Activated CD8-positive, alpha-beta memory T cell treated with anti-CD3 and anti-CD28 coated beads, Interleukin-2, amount 10 ng/mL, durations not matched to agents 7 days and 5 days (primary cell): ENCODE results near the gene CDKN1C. TPM values are rescaled to one million over a fixed set of nuclear protein-coding genes. Genes with fewer than 3 reads are reported as not detected.
A peak's percentile ranks its signal among the peaks of the same experiment; 100 is the strongest.

Source experiments
- ATAC-seq: fragments of 150-1000 bp; cut with Tn5 transposase; one replicate; pipeline ENCODE4 v1.10.0; 2021; ENCODE audit warnings: moderate library complexity
- CTCF ChIA-PET: fragments of 350-600 bp; sonication (Branson Sonifier 250); formaldehyde crosslinking; loops from one replicate; lab custom pipeline; 2021; ENCODE audit warnings: antibody characterized with exemption; lab: Charles Lee
- DNase-seq: peaks from one replicate; pipeline ENCODE4 v3.0.0-alpha.2; 2020
- H3K27ac Mint-ChIP-seq: one replicate; pipeline ENCODE4 v1.8.0; 2021; ENCODE audit warnings: mild to moderate bottlenecking, mixed read lengths
- H3K27me3 Mint-ChIP-seq: one replicate; pipeline ENCODE4 v1.8.0; 2021; ENCODE audit warnings: mixed read lengths
- H3K36me3 Mint-ChIP-seq: one replicate; pipeline ENCODE4 v1.8.0; 2021; ENCODE audit warnings: mild to moderate bottlenecking, mixed read lengths
- H3K4me1 Mint-ChIP-seq: one replicate; pipeline ENCODE4 v1.8.0; 2021; ENCODE audit warnings: mixed read lengths
- H3K4me3 Mint-ChIP-seq: one replicate; pipeline ENCODE4 v1.8.0; 2021; ENCODE audit warnings: mild to moderate bottlenecking, moderate library complexity, mixed read lengths
- H3K9me3 Mint-ChIP-seq: one replicate; pipeline ENCODE4 v1.8.0; 2022; ENCODE audit warnings: low read depth, mixed read lengths
- total RNA-seq, 2 experiments: library from RNA; stranded (reverse); gene quantifications; one replicate each; pipeline ENCODE4 v1.2.3, GENCODE V29; 2021

Gene CDKN1C
- total RNA-seq, 2 experiments from 2014 or later = 0.44 to 0.87 TPM

DNA sequence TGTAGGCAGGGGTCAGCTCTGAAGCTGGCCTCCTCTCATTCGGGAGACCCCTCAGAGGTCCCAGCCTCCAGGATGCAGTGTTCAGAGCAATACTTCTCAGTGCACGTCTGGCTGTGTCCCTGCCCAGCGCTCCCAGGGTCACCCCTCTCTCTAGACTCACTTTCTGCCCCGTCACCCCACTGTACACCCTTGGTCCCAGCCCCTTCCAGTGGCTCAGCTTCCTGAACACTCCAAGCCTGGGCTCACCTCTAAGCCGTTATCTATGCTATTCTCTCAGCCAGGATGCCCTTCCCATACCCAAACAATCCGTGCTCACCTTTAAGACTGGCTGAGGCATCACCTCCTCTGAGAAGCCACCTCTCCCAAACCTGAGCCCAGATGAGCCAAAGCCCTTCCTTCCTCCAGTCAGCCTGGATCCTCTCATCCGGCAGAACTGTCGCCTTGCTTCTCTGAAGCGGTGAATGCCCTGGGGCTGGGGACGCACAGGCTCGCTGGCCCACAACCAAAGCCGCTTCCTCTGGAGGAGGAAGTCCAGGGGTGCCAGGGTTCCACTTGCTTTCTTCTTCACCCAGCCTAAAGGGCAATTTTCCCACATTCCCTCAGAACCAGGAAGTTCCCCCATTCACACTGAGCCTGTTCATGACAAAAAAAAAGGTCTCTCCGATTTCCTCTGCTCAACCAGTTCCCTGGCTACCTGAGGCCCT is 13.7 kb upstream of the CDKN1C start:
- CTCF ChIA-PET = interaction anchor here (1.1 to 1.9 kb wide), 6 partner anchors 11 to 366 kb away, joined by 3 to 14 read pairs (median 5); partner anchors contain the start of gene CDKN1C
- H3K36me3 Mint-ChIP-seq = no peaks in the 10 kb centered on the region
- H3K27me3 Mint-ChIP-seq = peaks cover 3% of the 10 kb centered on the region
- H3K27ac Mint-ChIP-seq = peak overlapping the region; percentile 93
- no peak overlapping the region for H3K4me3 Mint-ChIP-seq
- ATAC-seq (no peak), DNase-seq (no peak)
- no peaks in the 10 kb centered on the region for H3K9me3 Mint-ChIP-seq
- peaks cover 36% of the 10 kb centered on the region for H3K4me1 Mint-ChIP-seq

- H3K4me3 Mint-ChIP-seq = peak overlapping the region; percentile 63
- DNase-seq (peak; percentile 89), ATAC-seq (peak; percentile 68)
- peaks cover 32% of the 10 kb centered on the region for H3K4me1 Mint-ChIP-seq
- H3K27me3 Mint-ChIP-seq = peaks cover 3% of the 10 kb centered on the region
- peak overlapping the region; percentile 93 for H3K27ac Mint-ChIP-seq
- H3K9me3 Mint-ChIP-seq = no peaks in the 10 kb centered on the region
- CTCF ChIA-PET = interaction anchor here (1.1 to 1.9 kb wide), 6 partner anchors 10 to 366 kb away, joined by 3 to 14 read pairs (median 5); partner anchors contain the start of gene CDKN1C
- H3K36me3 Mint-ChIP-seq = no peaks in the 10 kb centered on the region
Observed at GRCh38 chr11:2898366-2899079, 12.9 kb upstream of the CDKN1C start.

- no peak for DNase-seq
- Mint-ChIP-seq H3K27me3 (peaks cover 3% of the 10 kb centered on the region), H3K36me3 (no peaks in the 10 kb centered on the region), H3K4me1 (peaks cover 39% of the 10 kb centered on the region), H3K4me3 (no peak overlapping the region), H3K9me3 (no peaks in the 10 kb centered on the region), H3K27ac (no peak overlapping the region)
- CTCF ChIA-PET = interaction anchor here (0.8 kb wide), 1 partner anchor 364 kb away, joined by 3 read pairs; no protein-coding TSS in a partner anchor
- ATAC-seq = no peak
Observed at GRCh38 chr11:2897048-2897447, 11.5 kb upstream of the CDKN1C start.

DNA sequence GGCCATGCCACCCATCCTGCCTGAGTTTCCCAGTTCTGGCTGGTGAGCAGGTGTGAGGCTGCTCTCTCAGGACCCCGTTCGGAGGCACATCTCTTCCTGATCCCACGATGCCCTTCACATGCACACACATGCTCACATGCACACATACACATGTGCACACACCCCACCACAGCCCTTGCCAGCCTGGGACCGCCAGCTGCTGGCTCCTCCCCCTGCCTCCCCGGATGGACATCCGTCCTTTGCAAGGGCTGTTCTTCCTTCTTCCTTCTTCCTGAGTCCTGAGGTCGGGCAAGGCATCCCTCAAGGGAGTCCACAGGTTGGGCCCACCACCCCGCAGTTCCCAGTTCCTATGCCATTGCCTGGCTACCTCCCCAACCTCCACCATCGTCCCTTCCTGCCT is 10.5 kb upstream of the CDKN1C start:
- no peak overlapping the region for H3K4me3 Mint-ChIP-seq
- H3K27me3 Mint-ChIP-seq = peaks cover 3% of the 10 kb centered on the region
- H3K27ac Mint-ChIP-seq = no peak overlapping the region
- CTCF ChIA-PET = interaction anchor here (0.7 to 13.8 kb wide), 5 partner anchors 33 to 475 kb away, joined by 3 to 471 read pairs (median 3); partner anchors contain the start of gene PHLDA2
- H3K36me3 Mint-ChIP-seq = no peaks in the 10 kb centered on the region
- no peak for DNase-seq
- peaks cover 46% of the 10 kb centered on the region for H3K4me1 Mint-ChIP-seq
- ATAC-seq = no peak
- H3K9me3 Mint-ChIP-seq = no peaks in the 10 kb centered on the region

- Mint-ChIP-seq H3K4me3 (no peak overlapping the region), H3K27me3 (no peaks in the 10 kb centered on the region), H3K27ac (no peak overlapping the region)
Observed at GRCh38 chr11:2893935-2894334, 8.4 kb upstream of the CDKN1C start.

DNA sequence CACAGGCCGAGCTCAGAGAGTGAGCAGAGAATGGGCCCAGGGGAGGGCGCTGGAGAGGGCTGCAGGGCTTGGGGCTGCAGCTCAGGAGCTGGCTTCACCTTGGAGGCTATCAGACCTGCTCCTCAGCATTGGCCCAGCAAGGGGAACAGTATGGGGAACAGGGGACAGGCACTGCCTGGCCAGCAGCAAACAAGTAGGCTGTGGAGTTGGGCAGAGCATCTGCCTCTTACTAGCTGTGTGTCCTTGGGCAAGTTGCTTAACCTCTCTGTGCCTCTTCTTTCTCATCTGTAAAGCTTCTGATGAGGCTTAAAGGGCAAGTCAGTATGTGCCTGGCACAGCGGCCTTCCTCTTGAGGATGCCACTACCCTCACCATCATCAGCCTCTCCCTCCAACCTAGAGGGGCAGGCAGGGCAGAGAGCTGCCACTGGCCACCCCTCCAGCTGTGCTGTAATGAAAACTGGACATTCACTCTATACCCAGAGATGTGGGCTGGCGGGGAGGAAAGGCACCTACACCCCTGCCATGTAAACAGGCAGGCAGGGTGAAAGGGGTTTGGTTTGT is 7.5 kb upstream of the CDKN1C start:
- peaks cover 23% of the 10 kb centered on the region for H3K4me1 Mint-ChIP-seq
- H3K9me3 Mint-ChIP-seq = no peaks in the 10 kb centered on the region
- peak overlapping the region; percentile 77 for H3K4me3 Mint-ChIP-seq
- H3K27ac Mint-ChIP-seq = peak overlapping the region; percentile 74
- ATAC-seq (peak; percentile 74), DNase-seq (peak; percentile 81)
- H3K36me3 Mint-ChIP-seq = no peaks in the 10 kb centered on the region
- H3K27me3 Mint-ChIP-seq = no peaks in the 10 kb centered on the region
- CTCF ChIA-PET = interaction anchor here (0.6 to 13.8 kb wide), 34 partner anchors 9 to 594 kb away, joined by 3 to 471 read pairs (median 4); partner anchors contain the start of genes CARS1, PHLDA2 and TSSC4

More at GRCh38 chr11:2893935-2894334, 8.4 kb upstream of the CDKN1C start:
- CTCF ChIA-PET = interaction anchor here (2.5 to 13.8 kb wide), 5 partner anchors 9 to 363 kb away, joined by 7 to 471 read pairs (median 51); partner anchors contain the start of gene PHLDA2
- H3K9me3 Mint-ChIP-seq = no peaks in the 10 kb centered on the region
- no peaks in the 10 kb centered on the region for H3K36me3 Mint-ChIP-seq
- ATAC-seq (no peak), DNase-seq (no peak)
- H3K4me1 Mint-ChIP-seq = peaks cover 30% of the 10 kb centered on the region

DNA sequence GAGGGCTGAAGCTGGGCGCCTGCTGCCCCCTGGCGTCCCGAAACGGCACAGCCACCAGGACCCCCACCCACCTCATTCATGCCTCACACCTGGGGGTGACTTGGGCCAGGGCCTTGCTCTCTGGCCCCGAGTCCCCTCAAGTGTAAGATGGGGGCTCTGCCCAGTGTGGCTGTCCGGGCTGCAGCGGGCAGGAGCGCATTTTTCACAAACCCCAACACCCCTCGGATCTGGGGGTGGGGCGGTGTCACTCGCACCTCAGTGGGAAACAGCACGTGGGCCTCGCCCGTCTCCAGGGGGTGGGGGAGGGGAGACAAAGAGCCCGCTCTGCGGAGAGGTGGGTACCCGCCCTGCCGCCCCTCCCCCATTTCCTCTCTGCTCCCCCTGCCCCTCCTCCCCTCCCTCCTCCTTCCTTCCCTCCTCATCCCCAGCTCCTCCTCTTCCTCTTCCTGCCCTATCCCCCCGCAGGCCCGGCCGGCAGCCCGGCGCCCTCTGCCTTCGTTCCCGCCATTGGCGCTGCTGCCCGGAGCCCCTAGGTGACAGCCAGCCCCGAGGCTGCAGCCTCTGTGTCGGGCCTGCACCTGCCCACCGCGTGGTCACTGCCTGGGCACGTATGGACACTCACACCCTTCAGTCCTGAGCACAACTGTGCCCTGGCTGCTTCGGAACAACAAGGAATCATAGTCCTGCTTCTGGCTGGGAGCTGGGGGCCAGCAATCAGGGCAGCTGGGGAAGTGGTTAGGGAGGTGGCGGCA is 6.8 kb upstream of the CDKN1C start:
- Mint-ChIP-seq H3K9me3 (no peaks in the 10 kb centered on the region), H3K27me3 (peaks cover 4% of the 10 kb centered on the region), H3K4me1 (peaks cover 18% of the 10 kb centered on the region), H3K36me3 (no peaks in the 10 kb centered on the region), H3K27ac (peak overlapping the region; percentile 74), H3K4me3 (peak overlapping the region; percentile 77)
- peak; percentile 63 for ATAC-seq
- CTCF ChIA-PET = interaction anchor here (0.6 to 13.8 kb wide), 39 partner anchors 9 to 593 kb away, joined by 3 to 471 read pairs (median 4); partner anchors contain the start of genes CARS1, PHLDA2 and TSSC4
- peak; percentile 75 for DNase-seq

GRCh38 chr11:2891326-2892214 is 6.0 kb upstream of the CDKN1C start:
- Mint-ChIP-seq H3K9me3 (no peaks in the 10 kb centered on the region), H3K4me3 (peak overlapping the region; percentile 59), H3K27ac (peak overlapping the region; percentile 64), H3K27me3 (peaks cover 12% of the 10 kb centered on the region), H3K4me1 (peaks cover 20% of the 10 kb centered on the region), H3K36me3 (no peaks in the 10 kb centered on the region)
- CTCF ChIA-PET = interaction anchor here (0.7 to 13.8 kb wide), 22 partner anchors 11 to 491 kb away, joined by 3 to 471 read pairs (median 4); partner anchors contain the start of genes PHLDA2 and TSSC4
- no peak for DNase-seq
- no peak for ATAC-seq

DNA sequence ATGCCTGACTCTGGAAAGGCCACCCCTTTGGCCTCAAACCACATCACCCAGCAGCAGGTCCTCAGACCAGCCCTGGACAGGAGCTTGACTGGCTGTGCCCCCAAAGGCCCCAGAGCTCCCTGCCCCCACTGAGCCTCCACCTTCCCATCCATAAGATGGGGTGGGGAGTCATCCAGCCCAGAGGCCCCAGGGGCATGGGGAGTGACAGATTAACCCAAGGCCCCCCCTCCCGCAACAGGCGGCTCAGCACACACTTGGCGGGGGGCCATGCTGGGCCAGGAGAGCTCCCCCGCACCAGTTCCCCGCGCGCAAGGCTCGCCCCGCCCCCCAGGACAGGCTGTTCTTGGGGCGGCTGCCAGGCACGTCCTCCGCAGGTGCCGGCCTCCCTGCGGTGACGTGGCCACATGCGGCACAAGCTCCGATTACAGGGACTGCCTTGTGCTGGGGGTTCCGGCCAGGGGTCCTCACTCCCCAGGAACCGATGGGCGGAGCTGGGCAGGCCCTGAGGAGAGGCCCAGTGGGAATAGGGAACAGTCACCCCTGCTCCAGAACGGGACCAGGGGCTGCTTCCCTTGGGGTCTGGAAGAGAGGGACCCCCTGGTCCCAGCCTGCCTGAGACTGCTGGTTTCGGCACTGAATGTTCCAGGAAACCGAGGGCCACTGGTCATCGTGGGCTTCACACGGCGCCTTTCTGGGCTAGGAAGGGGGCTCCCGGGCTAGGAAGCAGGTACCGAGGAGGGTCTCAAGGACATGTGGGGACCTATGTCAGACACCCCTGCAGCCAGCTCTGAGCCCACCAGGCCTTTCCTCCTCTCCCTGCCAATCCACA is 5.1 kb upstream of the CDKN1C start:
- peaks cover 20% of the 10 kb centered on the region for H3K4me1 Mint-ChIP-seq
- H3K27me3 Mint-ChIP-seq = peaks cover 14% of the 10 kb centered on the region
- no peak overlapping the region for H3K27ac Mint-ChIP-seq
- H3K36me3 Mint-ChIP-seq = no peaks in the 10 kb centered on the region
- no peaks in the 10 kb centered on the region for H3K9me3 Mint-ChIP-seq
- CTCF ChIA-PET = interaction anchor here (1.7 to 13.8 kb wide), 10 partner anchors 12 to 585 kb away, joined by 4 to 471 read pairs (median 25); partner anchors contain the start of genes PHLDA2 and TSSC4
- H3K4me3 Mint-ChIP-seq = no peak overlapping the region
- ATAC-seq (no peak), DNase-seq (no peak)

- CTCF ChIA-PET = interaction anchor here (1.2 to 13.8 kb wide), 13 partner anchors 9 to 584 kb away, joined by 3 to 471 read pairs (median 12); partner anchors contain the start of gene PHLDA2
- Mint-ChIP-seq H3K4me3 (no peak overlapping the region), H3K4me1 (peaks cover 22% of the 10 kb centered on the region), H3K27me3 (peaks cover 17% of the 10 kb centered on the region), H3K27ac (no peak overlapping the region), H3K36me3 (no peaks in the 10 kb centered on the region), H3K9me3 (no peaks in the 10 kb centered on the region)
- ATAC-seq = no peak
- DNase-seq = no peak
Observed at GRCh38 chr11:2889362-2890273, 4.0 kb upstream of the CDKN1C start.
